Measurements from ENCODE around the gene MT3. TPM values are rescaled to one million over a fixed set of nuclear protein-coding genes. Genes with fewer than 3 reads are reported as not detected.
A peak's percentile ranks its signal among the peaks of the same experiment; 100 is the strongest.
"Not testable (repeated sequence)": the region's sequence is repeated elsewhere in the genome, so short reads cannot be mapped to it uniquely, and the experiment has no call there.

MT3 gene
- polyA plus RNA-seq, 12 donors, result 2.2 to 22.0 (median 9.9) TPM; not detected in 2

DNA sequence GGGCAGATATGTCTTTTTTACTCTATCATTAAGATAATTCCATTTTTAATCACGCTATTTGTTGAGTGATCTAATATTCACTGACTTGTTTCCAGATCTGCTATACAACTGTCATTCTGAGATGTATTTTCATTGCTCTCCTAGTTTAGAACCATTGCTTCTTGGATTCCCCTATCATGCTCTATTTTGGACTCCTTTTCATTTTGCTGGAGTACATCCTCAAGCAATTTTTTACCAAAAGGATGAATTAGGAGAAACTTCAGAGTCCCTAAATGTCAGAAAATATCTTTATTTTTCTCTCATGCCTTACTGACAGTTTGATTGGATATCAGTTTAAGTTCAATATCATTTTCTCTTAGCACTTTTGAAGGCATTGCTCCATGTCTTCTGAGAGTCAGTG, 14.7 kb upstream of the MT3 start:
- no peak for DNase-seq

DNA sequence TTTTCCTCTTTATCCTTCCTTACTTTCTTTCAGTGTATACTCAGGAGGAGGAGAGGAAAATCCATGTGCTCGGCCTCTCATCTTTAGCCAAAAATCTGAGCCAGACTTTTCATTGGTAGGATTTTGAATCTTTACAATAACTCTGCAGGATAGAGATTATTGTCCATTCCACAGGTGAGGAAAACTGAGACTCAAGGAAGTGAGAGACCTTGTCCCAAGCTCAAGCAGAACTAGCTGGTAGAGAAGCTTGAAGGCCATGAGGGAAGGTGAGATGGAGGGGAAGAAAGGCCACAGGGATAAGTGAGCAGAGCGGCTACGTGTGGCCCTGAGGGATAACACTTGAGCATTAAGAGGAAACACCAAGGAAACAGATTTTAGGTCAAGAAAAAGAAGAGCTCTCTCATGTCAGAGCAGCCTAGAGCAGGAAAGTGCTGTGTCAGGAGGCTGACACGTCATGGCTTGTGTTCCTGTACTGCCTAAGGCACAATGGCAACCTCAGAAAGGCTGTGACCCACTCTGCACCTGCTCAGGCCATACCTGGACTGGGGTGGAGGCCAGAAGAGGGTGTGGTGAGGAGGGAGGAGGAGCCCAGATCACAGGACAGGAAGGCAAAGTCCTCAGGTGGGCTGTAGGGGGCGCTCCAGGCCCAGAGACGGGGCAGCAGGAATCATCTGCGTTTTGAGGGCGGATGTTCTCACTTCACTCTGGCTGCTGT, 12.6 kb upstream of the MT3 start:
- DNase-seq, result peak; percentile 27

DNA sequence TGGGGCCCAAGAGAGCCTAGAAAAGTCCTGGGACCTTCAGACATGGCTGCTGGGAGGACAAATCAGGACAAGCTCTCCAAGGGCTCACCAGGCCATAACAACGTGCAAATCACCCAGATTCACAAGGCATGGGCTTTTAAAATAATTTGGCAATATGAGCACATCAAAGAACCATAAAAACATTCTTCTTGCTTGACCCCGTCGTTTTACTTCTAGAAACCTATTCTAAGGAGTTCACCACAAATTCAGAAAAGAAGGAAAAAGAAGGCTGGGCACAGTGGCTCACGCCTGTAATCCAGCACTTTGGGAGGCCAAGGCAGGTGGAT, 12.1 kb upstream of the MT3 start:
- no peak for DNase-seq

- DNase-seq, result no peak
Measured at GRCh38 chr16:56580391-56581048, 8.8 kb upstream of the MT3 start.

- not testable (repeated sequence) for DNase-seq
Measured at GRCh38 chr16:56582911-56583310, 6.4 kb upstream of the MT3 start.

DNA sequence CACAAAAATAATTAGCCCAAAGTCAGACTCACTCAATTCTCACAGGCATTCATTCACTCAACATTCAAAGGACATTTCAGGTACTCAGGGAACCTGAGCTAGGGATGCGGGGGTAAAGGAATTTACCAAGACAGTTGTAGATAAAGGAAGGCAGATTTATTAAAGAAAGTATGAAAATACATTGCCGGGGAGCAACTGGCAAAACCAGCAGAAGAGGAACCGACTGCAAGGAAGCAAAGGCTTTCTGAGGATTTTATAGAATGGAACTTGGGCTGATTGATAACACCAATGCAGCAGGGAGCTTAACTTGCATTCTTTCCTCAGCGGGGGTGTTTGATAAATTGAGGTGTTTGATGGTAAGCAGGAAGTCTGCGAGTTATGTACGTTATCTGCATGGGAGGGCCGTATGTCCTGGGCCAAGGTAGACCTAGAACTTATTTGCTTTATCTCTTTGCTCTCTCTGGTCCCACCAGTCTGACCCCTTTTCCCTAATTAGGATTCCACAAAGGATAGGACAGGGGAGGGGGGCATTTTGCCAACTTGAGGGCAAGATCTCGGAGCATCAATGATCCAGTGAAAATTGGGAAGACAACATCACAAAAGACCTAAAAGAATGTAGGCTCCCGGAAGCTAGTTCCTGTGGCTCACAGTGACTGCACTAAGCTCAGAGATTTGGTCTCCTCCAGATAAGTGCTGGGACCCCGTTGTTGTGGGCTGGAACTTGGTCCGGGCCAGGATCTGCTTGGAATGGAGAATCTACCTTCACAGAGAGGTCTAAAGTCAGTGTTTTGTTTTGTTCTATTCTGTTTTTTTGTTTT, 5.8 kb upstream of the MT3 start:
- no peak for DNase-seq

DNA sequence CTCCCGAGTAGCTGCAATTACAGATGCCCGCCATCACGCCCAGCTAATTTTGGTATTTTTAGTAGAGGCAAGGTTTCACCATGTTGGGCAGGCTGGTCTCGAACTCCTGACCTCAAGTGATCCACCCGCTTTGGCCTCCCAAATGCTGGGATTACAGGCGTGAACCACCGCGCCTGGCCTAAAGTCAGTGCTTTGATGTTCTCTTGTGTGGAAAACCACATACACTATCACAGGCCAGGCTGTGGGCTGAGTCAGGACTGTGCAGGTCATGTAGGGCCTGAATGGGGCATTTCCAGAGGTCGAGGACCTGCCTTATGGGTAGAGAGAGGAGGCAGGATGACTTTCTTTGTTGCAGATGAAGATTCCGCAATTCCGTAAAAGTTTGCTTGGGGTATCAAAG, 5.1 kb upstream of the MT3 start:
- no peak for DNase-seq

DNA sequence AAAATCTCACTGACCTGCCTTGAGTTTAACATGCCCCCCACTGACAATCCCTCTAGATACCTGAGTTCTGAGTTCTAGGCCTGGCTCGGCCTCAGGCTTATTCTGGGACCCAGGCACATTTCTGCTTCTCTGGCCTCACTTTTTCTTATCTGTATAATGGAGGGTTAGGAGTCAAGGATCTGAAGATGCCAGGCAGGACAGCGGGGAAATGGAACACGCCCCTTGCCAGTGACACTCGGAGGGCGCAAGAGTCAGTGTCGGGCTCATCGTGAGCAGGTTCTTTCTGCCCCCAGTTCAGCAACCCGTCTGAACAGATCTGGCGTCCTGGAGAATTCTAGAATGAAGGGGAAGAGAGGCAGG, 567 bp upstream of the MT3 start:
- no peak for DNase-seq

GRCh38 chr16:56591377-56592060, 2.2 kb downstream of the MT3 start:
- DNase-seq, result no peak

- no peak for DNase-seq
Measured at GRCh38 chr16:56593573-56594291, 4.4 kb downstream of the MT3 start.

DNA sequence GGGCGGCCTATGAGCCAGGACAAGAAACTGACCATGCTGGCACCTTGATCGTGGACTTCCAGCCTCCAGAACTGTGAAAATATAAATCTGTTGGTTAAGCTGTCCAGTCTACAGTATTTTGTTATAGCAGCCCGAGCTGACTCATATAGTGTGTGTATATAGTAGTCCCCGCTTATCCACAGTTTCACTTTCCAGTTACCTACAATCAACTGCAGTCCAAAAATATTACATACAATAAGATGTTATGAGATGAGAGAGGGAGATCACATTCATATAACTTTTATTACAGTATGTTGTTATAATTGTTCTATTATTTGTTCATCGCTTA, 4.9 kb downstream of the MT3 start:
- DNase-seq, result no peak

DNA sequence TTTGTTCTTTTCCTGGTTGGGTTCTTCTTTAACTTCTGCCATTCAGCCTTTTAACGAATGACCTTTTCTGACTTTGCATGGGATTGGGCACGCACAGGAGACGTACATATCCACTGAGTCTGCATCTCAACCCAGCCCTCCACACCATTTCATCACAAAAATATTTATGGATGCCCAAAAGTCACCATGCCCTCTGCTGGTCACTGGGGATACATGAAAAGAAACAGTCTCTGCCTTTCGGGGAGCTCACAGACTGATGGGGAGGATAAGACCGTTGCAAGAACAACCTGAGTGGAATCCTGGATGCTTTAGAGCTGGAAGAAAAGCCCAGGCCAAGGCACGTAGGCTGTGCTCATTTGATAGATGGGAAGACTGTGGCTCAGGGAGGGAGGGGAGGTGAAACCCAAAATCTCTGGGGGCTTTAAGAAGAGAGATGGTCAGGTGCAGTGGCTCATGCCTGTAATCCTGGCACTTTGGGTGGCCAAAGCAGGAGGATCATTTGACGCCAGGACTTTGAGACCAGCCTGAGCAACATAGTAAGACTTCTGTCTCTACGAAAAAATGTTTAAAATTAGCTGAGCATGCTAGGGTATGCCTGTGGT, 11.2 kb downstream of the MT3 start:
- DNase-seq, result peak; percentile 13

GRCh38 chr16:56601325-56601724, 12.0 kb downstream of the MT3 start:
- DNase-seq, result no peak

- DNase-seq, result peak; percentile 19
Measured at GRCh38 chr16:56603589-56603988, 14.3 kb downstream of the MT3 start.

GRCh38 chr16:56604966-56605365, 15.6 kb downstream of the MT3 start:
- DNase-seq, result no peak

DNA sequence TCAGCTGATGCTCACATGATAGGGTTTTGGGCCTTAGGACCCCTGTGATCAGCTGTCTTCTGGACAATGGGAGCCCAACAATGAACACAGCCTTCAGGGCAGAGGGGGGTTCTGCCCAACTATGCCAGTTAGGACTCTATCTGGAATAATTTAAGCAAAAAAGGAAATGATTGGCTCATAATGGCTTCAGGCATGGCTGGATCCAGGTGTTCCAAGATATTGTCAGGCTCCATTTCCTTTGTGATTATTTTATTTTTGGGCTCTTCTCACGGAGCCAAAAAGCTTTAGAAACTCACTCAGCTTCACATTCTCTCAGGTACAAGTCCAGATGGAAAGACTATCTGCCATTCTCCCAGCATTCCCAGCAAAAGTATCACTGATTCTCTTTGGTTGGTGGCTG, 16.1 kb downstream of the MT3 start:
- DNase-seq, result no peak

DNA sequence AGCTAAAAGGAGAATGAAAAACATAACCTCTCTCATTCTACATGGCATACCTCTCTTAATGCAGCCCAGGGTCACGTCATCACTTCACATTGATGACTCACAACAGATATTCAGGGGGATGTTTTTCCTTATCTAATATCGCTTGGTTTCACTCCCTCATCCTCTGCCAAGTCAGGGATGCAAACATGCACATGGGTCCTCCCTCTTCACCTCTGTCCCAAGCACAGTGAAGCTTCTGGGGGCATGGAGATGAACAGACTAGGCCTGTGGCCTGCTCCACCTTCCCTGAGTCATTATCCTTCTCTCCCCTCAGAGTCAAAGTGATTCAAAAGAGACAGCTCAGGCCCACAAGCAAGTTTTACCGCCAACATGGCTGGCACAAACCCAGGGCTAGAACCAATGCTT, 16.7 kb downstream of the MT3 start:
- DNase-seq, result no peak

DNA sequence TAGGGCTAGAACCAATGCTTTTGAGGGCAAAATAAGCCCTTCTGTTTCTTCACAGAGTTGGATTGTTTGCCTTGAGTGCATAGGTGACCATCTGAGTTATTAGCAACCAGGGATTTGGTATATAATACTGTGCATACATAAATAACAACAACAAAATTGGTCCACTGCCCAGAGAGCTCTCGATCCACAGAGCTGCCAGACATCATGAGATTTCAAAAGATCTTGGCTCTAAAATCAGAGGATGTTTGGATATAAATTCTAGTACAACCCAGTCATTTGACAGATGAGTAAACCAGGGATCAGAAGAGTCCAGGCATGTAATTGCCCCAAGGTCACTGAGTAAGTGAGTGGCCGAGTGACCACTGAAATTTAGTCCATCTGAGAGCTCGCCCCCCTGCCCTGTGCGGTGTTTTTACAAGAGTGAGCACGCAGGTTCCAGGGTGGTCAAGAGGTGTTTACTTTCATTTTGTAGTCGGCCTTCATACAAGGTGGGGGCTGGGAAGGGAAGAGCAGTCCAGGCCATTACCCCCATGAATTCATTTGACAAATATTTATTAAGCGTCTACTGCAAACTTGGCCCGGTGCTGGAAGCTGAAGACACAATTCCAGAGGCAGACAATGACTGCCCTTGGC, 17.3 kb downstream of the MT3 start:
- DNase-seq, result peak; percentile 64

- DNase-seq, result peak; percentile 61
Measured at GRCh38 chr16:56607109-56607618, 17.8 kb downstream of the MT3 start.

DNA sequence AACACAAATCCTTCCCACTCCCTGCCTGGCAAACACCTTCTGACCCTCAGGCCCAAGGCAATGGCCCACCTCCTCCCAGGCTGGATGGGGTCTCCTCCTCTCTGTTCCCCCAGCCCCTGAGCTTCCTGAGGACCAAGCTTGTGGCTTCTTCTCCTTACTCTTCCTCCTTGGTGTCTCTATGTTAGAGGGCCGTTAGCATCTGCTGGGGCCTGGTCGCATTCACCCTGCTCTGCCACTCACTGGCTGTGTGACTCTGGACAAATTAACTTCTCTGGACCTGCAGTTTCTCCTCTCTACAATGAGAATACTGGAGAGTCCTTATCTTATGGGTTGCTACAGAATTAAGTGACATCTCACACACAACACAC, 18.3 kb downstream of the MT3 start:
- peak; percentile 13 for DNase-seq
